K562 (cell line): ENCODE results near the gene FAM161B. TPM values are rescaled to one million over a fixed set of nuclear protein-coding genes. Genes with fewer than 3 reads are reported as not detected.
A peak's percentile ranks its signal among the peaks of the same experiment; 100 is the strongest.

Experiments
- ARID4B ChIP-seq: sonication (generic); formaldehyde crosslinking; IDR thresholded peaks from 2 replicates; pipeline ENCODE4 v1.8.0; 2022; ENCODE audit warnings: mild to moderate bottlenecking, missing genetic modification reagents
- CHAMP1 ChIP-seq: fragments of 450-650 bp; IDR thresholded peaks from 2 replicates; pipeline ENCODE4 v1.6.1; 2016; ENCODE audit warnings: mild to moderate bottlenecking
- FOS ChIP-seq: IDR thresholded peaks from 3 replicates; pipeline ENCODE4 v1.6.1; 2011; ENCODE audit not compliant: insufficient read length; ENCODE audit errors: extremely low read depth
- HDAC1 ChIP-seq, 2 experiments: fragments of 450-650 bp; IDR thresholded peaks; 2 replicates each; pipeline ENCODE4 v1.6.1; 2016 to 2017; ENCODE audit warnings: inconsistent platforms in 1 of 2, mild to moderate bottlenecking in 1 of 2, moderate library complexity in 1 of 2
- IFI16 ChIP-seq: fragments of 250-450 bp; sonication (Bioruptor Pico); IDR thresholded peaks from 2 replicates; pipeline ENCODE4 v2.1.2; 2022; ENCODE audit warnings: mild to moderate bottlenecking, inconsistent platforms
- KLF16 ChIP-seq: IDR thresholded peaks from 2 replicates; pipeline ENCODE4 v1.6.1; 2016; ENCODE audit warnings: antibody characterized with exemption
- MNT ChIP-seq, 2 experiments: fragments of 450-650 bp; conservative IDR thresholded peaks; 2 replicates each; pipeline ENCODE4 v1.6.1; 2017; ENCODE audit warnings: mild to moderate bottlenecking in 2 of 2, moderate library complexity in 2 of 2
- POLR2A ChIP-seq: fragments of 450-650 bp; conservative IDR thresholded peaks from 2 replicates; pipeline ENCODE4 v1.6.1; 2016
- POLR3G ChIP-seq: IDR thresholded peaks from 2 replicates; pipeline ENCODE4 v1.6.1; 2011; ENCODE audit not compliant: insufficient read length, insufficient replicate concordance; ENCODE audit errors: extremely low read depth
- SAFB ChIP-seq: fragments of 200-400 bp; formaldehyde crosslinking; IDR thresholded peaks from 2 replicates; pipeline ENCODE4 v1.6.1; 2017; ENCODE audit warnings: low read depth, low read length, borderline replicate concordance
- SIN3B ChIP-seq: fragments of 450-650 bp; IDR thresholded peaks from 2 replicates; pipeline ENCODE4 v1.6.1; 2017; ENCODE audit warnings: low read depth, mild to moderate bottlenecking, moderate library complexity
- SUPT5H ChIP-seq: fragments of 450-650 bp; IDR thresholded peaks from 2 replicates; pipeline ENCODE4 v1.6.1; 2016
- THAP7 ChIP-seq: fragments of 250-450 bp; sonication (Bioruptor Pico); IDR thresholded peaks from 2 replicates; pipeline ENCODE4 v1.5.0; 2021
- TOE1 ChIP-seq, 2 experiments: fragments of 450-650 bp in 1 of 2; sonication (generic) in 1 of 2; formaldehyde crosslinking in 1 of 2; IDR thresholded peaks; 2 replicates each; pipeline versions ENCODE4 v1.7.1 to v1.8.0; 2016 to 2022; ENCODE audit warnings: borderline replicate concordance in 2 of 2, mild to moderate bottlenecking in 2 of 2, antibody characterized with exemption in 1 of 2, inconsistent platforms in 1 of 2, low read depth in 1 of 2, missing genetic modification reagents in 1 of 2, moderate library complexity in 1 of 2
- ZNF232 ChIP-seq: sonication (generic); formaldehyde crosslinking; IDR thresholded peaks from 2 replicates; pipeline ENCODE4 v1.8.0; 2022; ENCODE audit warnings: mild to moderate bottlenecking, missing genetic modification reagents
- ZNF239 ChIP-seq: fragments of 250-450 bp; sonication (Bioruptor Pico); IDR thresholded peaks from 2 replicates; pipeline ENCODE4 v1.4.0; 2020; ENCODE audit warnings: mild to moderate bottlenecking
- ZNF699 ChIP-seq: fragments of 250-450 bp; sonication (Bioruptor Pico); IDR thresholded peaks from 2 replicates; pipeline ENCODE4 v1.8.0; 2021; ENCODE audit warnings: mild to moderate bottlenecking, moderate library complexity; ENCODE audit not compliant: insufficient replicate concordance
- polyA plus RNA-seq, 8 experiments: library from polyadenylated mRNA; depleted of rRNA in 4 of 8; stranded (reverse) in 5 of 8; unstranded in 3 of 8; fragments of >200 nt; fragmentation: Nextera tagmentation in 2 of 8; fragmentation: Illumina TruSeq in 1 of 8; extraction: Ambion mirVana in 2 of 8; extraction: Trizol in 1 of 8; gene quantifications; 2 replicates each; pipeline versions ENCODE4 v1.2.1 to v1.2.3, GENCODE V29; 2011 to 2014; ENCODE audit warnings: inconsistent platforms in 1 of 8, missing spikeins in 1 of 8
- total RNA-seq, 7 experiments: library from RNA; depleted of rRNA in 6 of 7; stranded (reverse); fragments of >200 nt in 6 of 7; fragmentation: Illumina TruSeq in 2 of 7; extraction: Trizol in 2 of 7; gene quantifications; 2 replicates each; pipeline versions ENCODE4 v1.2.1 to v1.2.3, GENCODE V29; 2011 to 2021; ENCODE audit warnings: low replicate concordance in 1 of 7

Gene FAM161B
- total and polyA plus RNA-seq, 9 of the 15 experiments (the other 6 are each of a cell fraction or from before 2014, with no cell fraction given) = 0.15 to 1.3 (median 0.84) TPM

GRCh38 chr14:73949752-73950734, at the start of gene FAM161B, which contains the start of gene COQ6 (continued):
- TF ChIP-seq CHAMP1 (no peak), FOS (peak; percentile 45), IFI16 (CRISPR knock-in tag) (no peak), SUPT5H (peak; percentile 94), SAFB (no peak), ARID4B (CRISPR knock-in tag) (peak; percentile 73), ZNF239 (CRISPR knock-in tag) (no peak), ZNF699 (no peak), SIN3B (peak; percentile 84), TOE1 (IDR thresholded peaks at IDR 0.05; ENCODE audit: borderline replicate concordance) (peak; percentile 29; the same call in 1 of the 2 replicates), TOE1 (CRISPR knock-in tag; IDR thresholded peaks at IDR 0.05; ENCODE audit: borderline replicate concordance, low read depth) (no peak), KLF16 (no peak), POLR2A (peak; percentile 96), THAP7 (CRISPR knock-in tag) (no peak), POLR3G (no peak), HDAC1 (IDR thresholded peaks at IDR 0.05) (peak in 1 of 2 experiments; percentile 67; a peak in 2 of 4 replicates), ZNF232 (CRISPR knock-in tag) (no peak), MNT (conservative IDR thresholded peaks at IDR 0.05) (peak; percentile 50 to 79)
